Astrocyte of the hippocampus (primary cell): ENCODE measurements around the gene PANK2.
"Not testable (repeated sequence)": the region's sequence is repeated elsewhere in the genome, so short reads cannot be mapped to it uniquely, and the experiment has no call there.

Experiments
- DNase-seq: peaks from one replicate; pipeline ENCODE4 v3.0.0; 2011; ENCODE audit warnings: low read depth, low spot score

PANK2 gene

GRCh38 chr20:3869839-3870634, 19.1 kb upstream of the PANK2 start:
- no peak for DNase-seq

- DNase-seq = no peak
These were observed 17.5 kb upstream of the PANK2 start for GRCh38 chr20:3871550-3872265.

GRCh38 chr20:3873507-3873906, 15.7 kb upstream of the PANK2 start:
- no peak for DNase-seq

GRCh38 chr20:3874194-3874844, 14.9 kb upstream of the PANK2 start:
- peak; percentile 91 for DNase-seq

GRCh38 chr20:3875378-3875974, 13.7 kb upstream of the PANK2 start:
- DNase-seq = no peak

- no peak for DNase-seq
These were observed 13.2 kb upstream of the PANK2 start for GRCh38 chr20:3876000-3876399.

- no peak for DNase-seq
These were observed 12.5 kb upstream of the PANK2 start for GRCh38 chr20:3876676-3877075.

- DNase-seq = not testable (repeated sequence)
These were observed 10.3 kb upstream of the PANK2 start for GRCh38 chr20:3878921-3879274.

GRCh38 chr20:3885715-3886114, 3.5 kb upstream of the PANK2 start:
- no peak for DNase-seq

GRCh38 chr20:3887876-3888620, 1.1 kb upstream of the PANK2 start:
- DNase-seq = peak; percentile 60

GRCh38 chr20:3889489-3890397, 556 bp downstream of the PANK2 start:
- no peak for DNase-seq

GRCh38 chr20:3890398-3890751, 1.2 kb downstream of the PANK2 start:
- DNase-seq = no peak

- no peak for DNase-seq
These were observed 2.1 kb downstream of the PANK2 start for GRCh38 chr20:3890999-3891929.

GRCh38 chr20:3894796-3895195, 5.6 kb downstream of the PANK2 start:
- DNase-seq = no peak

GRCh38 chr20:3896302-3896701, 7.1 kb downstream of the PANK2 start:
- DNase-seq = no peak

- DNase-seq = no peak
These were observed 7.8 kb downstream of the PANK2 start for GRCh38 chr20:3896853-3897583.

- not testable (repeated sequence) for DNase-seq
These were observed 9.0 kb downstream of the PANK2 start for GRCh38 chr20:3898181-3898580.

- no peak for DNase-seq
These were observed 9.5 kb downstream of the PANK2 start for GRCh38 chr20:3898639-3899038.

GRCh38 chr20:3900187-3900604, 11.0 kb downstream of the PANK2 start:
- no peak for DNase-seq
